CD4-positive, alpha-beta memory T cell (primary cell): ENCODE data around the gene LGALS8. TPM values are rescaled to one million over a fixed set of nuclear protein-coding genes. Genes with fewer than 3 reads are reported as not detected.
"Not testable (repeated sequence)": the region's sequence is repeated elsewhere in the genome, so short reads cannot be mapped to it uniquely, and the experiment has no call there.

Source experiments
- CTCF ChIA-PET: fragments of 350-600 bp; sonication (Branson Sonifier 250); formaldehyde crosslinking; loops from one replicate; lab custom pipeline; 2021; ENCODE audit warnings: inconsistent platforms; ENCODE audit not compliant: partially characterized antibody; lab: Charles Lee
- POLR2A ChIA-PET: fragments of 350-600 bp; sonication (Branson Sonifier 250); formaldehyde crosslinking; loops from one replicate; lab custom pipeline; 2021; ENCODE audit not compliant: partially characterized antibody; lab: Charles Lee
- DNase-seq, 5 donors: peaks; one replicate each; pipeline versions ENCODE4 v3.0.0 to v3.0.0-alpha.2; 2020 to 2022; ENCODE audit warnings: mixed read lengths in 1 of 5
- H3K27ac ChIP-seq: one replicate; pipeline ENCODE4 v1.7.0; 2013; ENCODE audit warnings: low read depth, low read length
- H3K27me3 ChIP-seq: 2 replicates; pipeline ENCODE4 v1.7.0; 2013; ENCODE audit warnings: mild to moderate bottlenecking, low read length, moderate library complexity; ENCODE audit not compliant: insufficient read depth
- H3K36me3 ChIP-seq: 2 replicates; pipeline ENCODE4 v1.7.0; 2013; ENCODE audit warnings: mild to moderate bottlenecking, low read length, moderate library complexity; ENCODE audit not compliant: insufficient read depth
- H3K4me1 ChIP-seq: 2 replicates; pipeline ENCODE4 v1.7.0; 2013; ENCODE audit warnings: mild to moderate bottlenecking, low read length, moderate library complexity; ENCODE audit not compliant: insufficient read depth
- H3K4me3 ChIP-seq, 2 donors: one replicate each; pipeline ENCODE4 v1.7.0; 2013; ENCODE audit warnings: low read length in 2 of 2, mild to moderate bottlenecking in 1 of 2
- H3K9me3 ChIP-seq, 2 donors: one replicate each; pipeline ENCODE4 v1.7.0; 2013; ENCODE audit warnings: low read length in 2 of 2, control low read depth in 1 of 2; ENCODE audit not compliant: control insufficient read depth in 1 of 2
- H3K27ac Mint-ChIP-seq, 7 donors: one replicate each; pipeline ENCODE4 v1.8.0; 2020 to 2021; ENCODE audit warnings: mixed read lengths in 7 of 7, mild to moderate bottlenecking in 6 of 7, inconsistent platforms in 3 of 7, moderate library complexity in 3 of 7
- H3K27me3 Mint-ChIP-seq, 2 donors: one replicate each; pipeline ENCODE4 v1.8.0; 2020 to 2021; ENCODE audit warnings: mixed read lengths in 2 of 2
- H3K36me3 Mint-ChIP-seq, 2 donors: one replicate each; pipeline ENCODE4 v1.8.0; 2020 to 2021; ENCODE audit warnings: mixed read lengths in 2 of 2, inconsistent platforms in 1 of 2, mild to moderate bottlenecking in 1 of 2
- H3K4me1 Mint-ChIP-seq, 4 donors: one replicate each; pipeline ENCODE4 v1.8.0; 2020 to 2021; ENCODE audit warnings: mixed read lengths in 4 of 4, mild to moderate bottlenecking in 1 of 4
- H3K4me3 Mint-ChIP-seq, 8 donors: one replicate each; pipeline ENCODE4 v1.8.0; 2020 to 2021; ENCODE audit warnings: mixed read lengths in 8 of 8, mild to moderate bottlenecking in 7 of 8, moderate library complexity in 6 of 8, inconsistent platforms in 3 of 8
- H3K9me3 Mint-ChIP-seq, 8 donors: one replicate each; pipeline ENCODE4 v1.8.0; 2020 to 2021; ENCODE audit warnings: mixed read lengths in 8 of 8, mild to moderate bottlenecking in 5 of 8, inconsistent platforms in 3 of 8, moderate library complexity in 1 of 8
- intact Hi-C: fragments of 100-400 bp; cut with micrococcal nuclease; formaldehyde crosslinking; loops from one replicate; pipeline ENCODE4 v1.15.1; 2023
- polyA plus RNA-seq, 2 donors: library from polyadenylated mRNA; unstranded; fragments of 300-500 nt; fragmentation: Illumina TruSeq; gene quantifications; one replicate each; pipeline ENCODE4 v1.2.3, GENCODE V29; 2021
- total RNA-seq, 2 experiments: library from RNA; stranded (reverse); gene quantifications; one replicate each; pipeline ENCODE4 v1.2.3, GENCODE V29; 2021

The LGALS8 gene
- total and polyA plus RNA-seq, 4 experiments from 2014 or later, result 46.8 to 196 (median 130) TPM

DNA sequence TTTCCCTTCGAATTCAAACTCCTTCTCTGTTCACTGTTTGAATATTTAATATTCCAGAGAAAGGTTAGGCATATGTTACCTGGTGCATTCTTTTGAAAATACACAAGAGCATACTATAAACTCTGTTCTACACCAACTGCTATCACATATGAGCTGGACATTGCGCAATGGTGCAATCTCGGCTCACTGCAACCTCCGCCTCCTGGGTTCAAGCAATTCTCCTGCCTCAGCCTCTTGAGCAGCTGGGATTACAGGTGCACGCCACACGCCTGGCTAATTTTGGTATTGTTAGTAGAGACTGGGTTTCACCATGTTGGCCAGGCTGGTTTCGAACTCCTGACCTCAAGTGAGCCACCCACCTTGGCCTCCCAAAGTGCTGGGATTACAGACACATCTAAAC lies 53.3 kb downstream of the LGALS8 start:
- H3K36me3 ChIP-seq, result peaks cover 65% of the 10 kb centered on the region
- intact Hi-C loops, H3K4me1 ChIP-seq, POLR2A ChIA-PET, H3K27ac ChIP-seq, H3K4me1 Mint-ChIP-seq, H3K27ac Mint-ChIP-seq, CTCF ChIA-PET, DNase-seq, H3K27me3 Mint-ChIP-seq, H3K9me3 ChIP-seq, H3K9me3 Mint-ChIP-seq, H3K27me3 ChIP-seq, H3K4me3 Mint-ChIP-seq, H3K4me3 ChIP-seq: not testable (repeated sequence)
- peaks cover 60 to 77% of the 10 kb centered on the region in 2 donors for H3K36me3 Mint-ChIP-seq

DNA sequence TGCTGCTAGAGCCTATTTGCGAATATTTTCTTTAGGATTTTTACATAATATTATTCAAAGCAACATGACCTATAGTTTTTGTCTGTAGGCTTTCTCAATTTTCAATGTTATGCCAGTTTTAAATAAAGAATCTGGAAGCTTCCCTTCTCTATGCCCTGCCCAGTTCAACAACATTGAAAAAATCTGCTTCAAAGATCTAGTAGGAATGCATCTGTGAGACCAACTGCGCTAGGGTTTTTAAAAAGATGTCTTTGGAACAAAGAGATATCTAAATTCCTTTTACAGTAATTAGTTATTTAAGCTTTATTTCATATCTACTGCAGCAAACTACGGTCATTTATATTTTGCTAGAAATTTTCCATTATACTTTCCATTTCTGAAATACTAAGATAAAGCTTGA lies 54.9 kb downstream of the LGALS8 start:
- H3K27me3 Mint-ChIP-seq, result no peaks in the 10 kb centered on the region
- ChIA-PET CTCF (no interaction called here), POLR2A (no interaction called here)
- peaks cover 56 to 75% of the 10 kb centered on the region in 2 donors for H3K36me3 Mint-ChIP-seq
- H3K27me3 ChIP-seq, result no peaks in the 10 kb centered on the region
- H3K4me3 Mint-ChIP-seq, result no peak overlapping the region
- H3K36me3 ChIP-seq, result peaks cover 59% of the 10 kb centered on the region
- DNase-seq, result no peak
- H3K27ac ChIP-seq, result no peak overlapping the region
- H3K4me1 ChIP-seq, result no peaks in the 10 kb centered on the region
- intact Hi-C loops, result no loop called here
- no peaks in the 10 kb centered on the region for H3K9me3 ChIP-seq
- H3K9me3 Mint-ChIP-seq, result no peaks in the 10 kb centered on the region
- H3K4me1 Mint-ChIP-seq, result peaks cover 0 to 2% (median 0%) of the 10 kb centered on the region in 4 donors
- H3K4me3 ChIP-seq, result no peak overlapping the region
- no peak overlapping the region for H3K27ac Mint-ChIP-seq

DNA sequence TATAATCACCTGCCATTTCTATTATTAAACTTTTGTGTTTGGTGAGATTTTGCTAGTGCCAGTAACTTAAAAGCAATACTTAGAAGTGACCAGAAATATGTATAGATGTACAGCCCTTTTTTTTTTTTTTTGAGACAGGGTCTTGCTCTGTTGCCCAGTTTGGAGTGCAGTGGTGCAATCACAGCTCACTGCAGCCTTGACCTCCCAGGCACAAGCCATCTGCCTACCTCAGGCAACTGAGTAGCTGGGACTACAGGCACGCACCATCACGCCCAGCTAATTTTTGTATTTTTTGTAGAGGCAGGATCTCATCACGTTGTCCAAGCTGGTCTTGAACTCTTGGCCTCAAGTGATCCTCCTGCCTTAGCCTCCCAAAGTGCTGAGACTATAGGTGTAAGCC lies 56.6 kb downstream of the LGALS8 start:
- peaks cover 59 to 78% of the 10 kb centered on the region in 2 donors for H3K36me3 Mint-ChIP-seq
- CTCF ChIA-PET, result interaction anchor here (0.7 kb wide), 2 partner anchors 11 to 138 kb away, joined by 3 to 4 read pairs; no protein-coding TSS in a partner anchor

DNA sequence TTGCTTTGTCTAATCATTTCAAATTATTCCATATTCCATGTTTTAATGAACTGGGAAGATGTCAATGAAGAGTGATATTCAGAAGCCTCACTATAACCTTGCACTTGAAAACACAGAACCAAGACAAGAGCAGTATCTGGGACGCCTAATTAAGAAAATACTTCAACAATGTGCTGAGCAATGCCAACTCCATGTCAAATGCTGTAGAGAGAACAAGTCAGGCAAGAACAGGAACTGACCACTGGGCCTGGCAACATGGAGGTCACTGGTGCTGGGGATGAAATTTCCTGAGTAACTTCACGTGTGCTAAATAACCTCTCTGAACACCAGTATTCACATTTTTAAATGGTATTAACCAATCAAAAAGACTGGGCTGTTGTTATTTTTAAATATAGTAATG lies 57.7 kb downstream of the LGALS8 start:
- no peaks in the 10 kb centered on the region for H3K9me3 ChIP-seq
- peaks cover 55% of the 10 kb centered on the region for H3K36me3 ChIP-seq
- H3K27me3 ChIP-seq, result no peaks in the 10 kb centered on the region
- Mint-ChIP-seq H3K27me3 (no peaks in the 10 kb centered on the region), H3K9me3 (no peaks in the 10 kb centered on the region), H3K4me1 (peaks cover 0 to 2% (median 0%) of the 10 kb centered on the region in 4 donors), H3K4me3 (no peak overlapping the region), H3K36me3 (peaks cover 54 to 77% of the 10 kb centered on the region in 2 donors), H3K27ac (peak overlapping the region in 1 of 7 donors; percentile 7)
- ChIA-PET CTCF (no interaction called here), POLR2A (no interaction called here)
- no peak overlapping the region for H3K4me3 ChIP-seq
- no peak for DNase-seq
- intact Hi-C loops, result no loop called here
- H3K4me1 ChIP-seq, result no peaks in the 10 kb centered on the region
- H3K27ac ChIP-seq, result no peak overlapping the region

More for the DNA sequence above, 56.6 kb downstream of the LGALS8 start:
- DNase-seq, H3K4me1 ChIP-seq, H3K9me3 ChIP-seq, intact Hi-C loops, H3K27me3 ChIP-seq, H3K4me3 ChIP-seq, H3K4me3 Mint-ChIP-seq, H3K27ac ChIP-seq, H3K4me1 Mint-ChIP-seq, H3K9me3 Mint-ChIP-seq, H3K27me3 Mint-ChIP-seq: not testable (repeated sequence)
- POLR2A ChIA-PET, result interaction anchor here (0.7 kb wide), 1 partner anchor 28 kb away, joined by 3 read pairs; no protein-coding TSS in a partner anchor
- H3K36me3 ChIP-seq, result peaks cover 59% of the 10 kb centered on the region
- peak overlapping the region in 1 of 7 donors; percentile 35 for H3K27ac Mint-ChIP-seq

DNA sequence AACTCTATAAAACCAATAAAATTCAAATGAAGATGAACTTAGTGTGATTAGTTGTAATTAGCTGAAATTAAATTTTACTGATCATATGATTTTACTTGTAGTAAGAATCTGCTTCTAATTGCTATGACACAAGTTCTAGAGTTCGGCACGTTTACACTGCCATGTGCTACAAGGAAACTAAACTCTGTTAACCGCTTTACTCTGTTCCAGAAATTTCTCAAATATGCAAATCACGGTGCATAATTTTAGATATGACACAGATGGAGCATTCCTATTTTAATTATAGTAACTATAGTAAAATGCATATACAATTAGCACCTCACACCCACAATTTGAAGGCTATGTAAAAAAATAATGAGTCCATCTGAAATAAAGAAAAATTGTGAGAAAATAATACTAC lies 65.7 kb downstream of the LGALS8 start:
- Mint-ChIP-seq H3K27ac (no peak overlapping the region), H3K9me3 (no peaks in the 10 kb centered on the region), H3K27me3 (no peaks in the 10 kb centered on the region), H3K4me3 (no peak overlapping the region), H3K36me3 (peaks cover 52 to 84% of the 10 kb centered on the region in 2 donors), H3K4me1 (peaks cover 0 to 1% (median 0%) of the 10 kb centered on the region in 4 donors)
- no peak for DNase-seq
- Histone ChIP-seq H3K27ac (no peak overlapping the region), H3K36me3 (peaks cover 59% of the 10 kb centered on the region), H3K27me3 (no peaks in the 10 kb centered on the region), H3K4me1 (no peaks in the 10 kb centered on the region), H3K4me3 (no peak overlapping the region), H3K9me3 (no peaks in the 10 kb centered on the region)
- ChIA-PET POLR2A (no interaction called here), CTCF (no interaction called here)
- intact Hi-C loops, result no loop called here

DNA sequence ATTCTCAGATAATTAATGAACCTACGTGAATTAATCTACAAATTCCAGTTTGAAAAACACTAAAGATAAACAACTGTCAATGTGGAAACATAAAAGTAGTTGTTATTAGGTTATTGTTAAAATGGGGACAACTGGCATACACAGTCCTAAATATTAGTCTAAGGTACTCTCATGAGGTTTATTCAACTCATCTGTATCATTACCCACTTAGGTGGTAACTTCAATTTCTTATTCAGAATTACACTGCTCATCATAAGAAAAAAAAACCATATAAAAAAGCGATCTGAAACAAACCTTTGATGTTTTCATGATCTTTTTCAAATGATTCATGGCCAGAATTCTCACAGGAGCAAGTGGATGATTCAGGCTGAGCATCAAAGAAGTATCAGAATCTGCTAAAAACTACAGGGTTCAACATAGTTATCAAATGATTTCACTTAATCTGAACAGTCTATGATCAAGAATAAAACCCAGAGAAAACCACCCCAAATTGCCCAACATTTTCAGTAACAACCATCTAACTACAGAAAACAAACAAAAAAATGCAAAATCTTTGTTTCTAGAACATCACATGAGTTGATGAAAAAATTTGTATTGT lies 66.9 kb downstream of the LGALS8 start:
- Histone ChIP-seq H3K4me1 (no peaks in the 10 kb centered on the region), H3K9me3 (no peaks in the 10 kb centered on the region), H3K27ac (no peak overlapping the region), H3K36me3 (peaks cover 59% of the 10 kb centered on the region), H3K4me3 (no peak overlapping the region), H3K27me3 (no peaks in the 10 kb centered on the region)
- Mint-ChIP-seq H3K9me3 (no peaks in the 10 kb centered on the region), H3K4me3 (no peak overlapping the region), H3K36me3 (peaks cover 48 to 77% of the 10 kb centered on the region in 2 donors), H3K27ac (peak overlapping the region in 1 of 7 donors; percentile 8), H3K4me1 (peaks cover 0 to 1% (median 0%) of the 10 kb centered on the region in 4 donors), H3K27me3 (no peaks in the 10 kb centered on the region)
- ChIA-PET POLR2A (no interaction called here), CTCF (no interaction called here)
- no peak for DNase-seq
- intact Hi-C loops, result no loop called here

DNA sequence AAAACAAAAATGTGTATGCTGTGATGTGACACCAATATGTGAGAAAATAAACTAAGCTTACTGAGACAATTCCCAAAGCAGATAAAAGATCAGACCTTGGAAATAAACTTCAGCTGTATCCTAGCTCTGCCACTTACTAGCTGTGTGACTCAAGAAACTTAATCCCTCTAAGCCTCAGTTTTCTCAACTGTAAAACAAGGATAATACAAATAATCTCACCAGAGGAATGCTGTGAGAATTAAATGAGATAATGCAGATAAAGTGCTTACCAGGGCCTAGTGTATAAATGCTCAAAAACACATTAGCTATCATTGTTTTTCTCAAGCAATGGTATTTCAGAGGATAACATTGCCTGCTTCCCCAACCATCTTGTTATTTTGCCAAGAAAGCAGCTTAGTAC lies 78.4 kb downstream of the LGALS8 start:
- H3K36me3 ChIP-seq, result peaks cover 12% of the 10 kb centered on the region
- H3K27me3 ChIP-seq, result no peaks in the 10 kb centered on the region
- peaks cover 19 to 48% of the 10 kb centered on the region in 2 donors for H3K36me3 Mint-ChIP-seq
- H3K27me3 Mint-ChIP-seq, result no peaks in the 10 kb centered on the region
- intact Hi-C loops, result loop anchor here (5.0 to 10.0 kb wide), 3 partner anchors 187 to 963 kb away; no protein-coding TSS in a partner anchor
- peak overlapping the region in 2 of 7 donors; percentile 43 to 78 for H3K27ac Mint-ChIP-seq
- POLR2A ChIA-PET, result interaction anchor here (0.7 kb wide), 1 partner anchor 56 kb away, joined by 5 read pairs; no protein-coding TSS in a partner anchor
- CTCF ChIA-PET, result no interaction called here
- H3K4me3 ChIP-seq, result no peak overlapping the region
- peaks cover 18 to 43% (median 30%) of the 10 kb centered on the region in 4 donors for H3K4me1 Mint-ChIP-seq
- DNase-seq, result no peak
- H3K9me3 Mint-ChIP-seq, result no peaks in the 10 kb centered on the region
- H3K27ac ChIP-seq, result no peak overlapping the region
- no peaks in the 10 kb centered on the region for H3K9me3 ChIP-seq
- H3K4me3 Mint-ChIP-seq, result peak overlapping the region in 1 of 8 donors; percentile 11
- H3K4me1 ChIP-seq, result peaks cover 15% of the 10 kb centered on the region
